GM18508 (cell line): ENCODE results near the gene ARPC1B.
"Not testable (repeated sequence)": the region's sequence is repeated elsewhere in the genome, so short reads cannot be mapped to it uniquely, and the experiment has no call there.

ENCODE experiments used
- ATAC-seq: cut with Tn5 transposase; IDR thresholded peaks from one replicate; pipeline ENCODE4 v1.9.1; 2021; ENCODE audit warnings: moderate number of reproducible peaks; ENCODE audit not compliant: insufficient read depth, unreplicated experiment

ARPC1B gene

GRCh38 chr7:99374111-99375064 lies at the start of gene ARPC1B:
TSS of gene ARPC1B (plus strand) at chr7:99374730. CDS start at chr7:99385715, 10,985 bp downstream.
- ATAC-seq: no peak

GRCh38 chr7:99325001-99325493 lies 49.5 kb upstream of the ARPC1B start:
- no peak for ATAC-seq

DNA sequence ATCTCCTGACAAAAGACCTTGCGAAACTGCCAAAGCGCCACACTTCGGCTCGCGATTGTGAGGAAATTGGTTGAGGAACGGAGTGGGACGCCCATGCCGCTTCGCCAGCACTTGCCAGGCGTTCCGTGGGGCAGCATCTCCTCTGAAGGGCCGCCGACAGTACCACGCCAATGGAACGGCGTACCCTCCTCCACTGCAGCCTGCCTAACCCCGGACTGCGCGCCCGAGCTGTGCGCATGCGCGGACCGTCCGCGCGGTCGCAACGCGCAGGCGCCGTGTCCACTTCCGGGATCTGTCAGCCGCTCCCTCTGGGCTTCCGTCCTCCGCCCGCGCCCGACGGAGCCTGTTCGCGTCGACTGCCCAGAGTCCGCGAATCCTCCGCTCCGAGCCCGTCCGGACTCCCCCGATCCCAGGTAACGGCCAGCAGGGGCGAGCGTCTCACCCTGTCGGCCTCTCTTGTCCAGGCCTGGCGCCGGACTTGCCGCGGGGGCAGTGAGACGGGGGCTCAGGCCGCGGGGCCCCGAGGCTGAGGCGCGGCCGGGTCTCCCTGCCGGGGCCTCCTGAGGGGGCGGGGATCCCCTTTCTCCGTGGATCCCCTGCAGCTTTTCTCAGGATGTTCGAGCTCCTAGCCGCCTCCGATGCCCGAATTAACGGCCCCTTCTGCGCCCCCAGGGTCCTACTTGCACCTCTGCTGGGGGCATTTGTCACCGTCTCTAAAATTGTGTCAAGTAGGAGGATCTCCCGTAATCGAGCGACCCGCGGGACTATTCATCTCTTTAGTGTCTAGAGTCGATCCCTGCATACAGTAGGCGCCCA lies 48.7 kb upstream of the ARPC1B start, which contains the start of gene ARPC1A:
Gene ARPC1A, plus strand, starts transcription at position 307 of the 816 bp plus-strand sequence. CDS start 7,456 bp downstream, outside the sequence.
- ATAC-seq: peak; percentile 72

GRCh38 chr7:99326408-99326782 lies 48.1 kb upstream of the ARPC1B start:
- ATAC-seq: no peak

DNA sequence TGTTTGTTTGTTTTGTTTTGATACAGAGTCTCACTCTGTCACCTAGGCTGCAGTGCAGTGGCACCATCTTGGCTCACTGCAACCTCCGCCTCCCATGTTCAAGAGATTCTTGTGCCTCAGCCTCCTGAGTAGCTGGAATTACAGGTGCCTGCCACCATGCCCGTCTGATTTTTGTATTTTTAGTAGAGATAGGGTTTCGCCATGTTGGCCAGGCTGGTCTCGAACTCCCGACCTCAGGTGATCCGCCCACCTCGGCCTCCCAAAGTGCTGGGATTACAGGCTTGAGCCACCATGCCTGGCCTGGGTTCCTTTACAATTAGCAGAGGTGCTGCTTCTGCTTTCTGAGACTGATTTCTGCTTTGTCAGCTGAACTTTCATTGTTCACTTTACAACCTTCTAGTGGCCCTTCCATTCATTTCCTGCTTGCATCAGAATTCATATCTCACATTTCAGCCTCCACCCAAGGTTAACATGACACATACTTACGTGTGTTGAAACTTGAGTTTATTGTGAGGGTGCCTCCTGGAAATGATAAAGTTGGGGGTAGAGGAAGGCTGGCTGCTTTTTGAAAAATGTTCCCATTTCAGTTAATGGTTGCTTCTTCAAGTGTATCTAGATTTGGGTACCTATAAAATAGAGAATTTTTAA lies 44.1 kb upstream of the ARPC1B start:
- not testable (repeated sequence) for ATAC-seq

GRCh38 chr7:99331002-99331401 lies 43.5 kb upstream of the ARPC1B start:
- ATAC-seq: no peak

GRCh38 chr7:99339595-99339994 lies 34.9 kb upstream of the ARPC1B start:
- no peak for ATAC-seq

DNA sequence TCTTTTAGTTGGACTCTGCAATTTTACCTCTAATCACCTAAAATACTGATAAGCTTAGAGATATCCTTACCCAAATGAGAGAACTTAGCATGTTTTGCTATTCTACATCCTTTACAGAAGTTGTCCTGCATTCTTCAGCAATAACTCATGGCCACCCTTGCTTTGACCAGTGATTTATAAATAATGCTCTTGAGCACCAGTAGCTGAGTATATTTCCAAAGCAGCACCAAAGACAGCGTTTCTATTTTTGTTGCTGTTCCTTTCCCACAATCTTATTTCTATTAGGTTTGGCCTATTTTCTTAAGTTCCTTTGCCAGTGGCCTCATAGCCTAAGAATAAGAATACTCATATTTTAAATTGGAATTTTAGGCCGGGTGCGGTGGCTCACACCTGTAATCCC lies 33.9 kb upstream of the ARPC1B start:
- no peak for ATAC-seq

GRCh38 chr7:99344061-99344647 lies 30.4 kb upstream of the ARPC1B start:
- no peak for ATAC-seq

DNA sequence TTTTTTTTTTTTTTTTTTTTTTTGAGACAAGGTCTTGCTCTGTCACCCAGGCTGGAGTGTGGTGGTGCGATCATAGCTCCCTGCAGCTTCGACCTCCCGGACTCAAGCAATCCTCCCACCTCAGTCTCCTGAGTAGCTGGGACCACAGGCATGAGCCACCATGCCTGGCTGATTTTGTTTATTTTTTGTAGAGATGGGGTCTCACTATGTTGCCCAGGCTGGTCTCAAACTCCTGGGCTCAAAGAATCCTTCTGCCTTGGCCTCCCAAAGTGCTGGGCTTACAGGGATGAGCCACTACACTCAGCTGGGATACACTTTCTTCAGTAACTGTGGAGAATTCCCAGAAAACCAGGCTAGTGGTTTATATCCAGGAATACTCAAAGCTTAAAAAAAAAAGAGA lies 23.9 kb upstream of the ARPC1B start:
- ATAC-seq: not testable (repeated sequence)

DNA sequence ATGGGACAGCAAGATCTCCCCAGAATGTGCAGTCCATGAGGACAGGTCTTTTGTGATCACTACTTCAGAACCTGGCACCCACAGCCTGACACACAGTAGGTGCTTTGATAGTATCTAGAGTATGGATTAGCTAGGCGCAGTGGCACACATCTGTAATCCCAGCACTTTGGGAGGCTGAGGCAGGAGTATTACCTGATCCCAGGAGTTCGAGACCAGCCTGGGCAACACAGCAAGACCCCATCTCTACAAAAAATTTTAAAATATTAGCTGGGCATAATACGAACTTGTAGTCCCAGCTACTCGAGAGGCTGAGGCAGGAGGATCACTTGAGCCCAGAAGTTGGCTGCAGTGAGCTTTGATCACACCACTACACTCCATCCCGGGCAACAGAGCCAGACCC lies 22.3 kb upstream of the ARPC1B start:
- no peak for ATAC-seq

DNA sequence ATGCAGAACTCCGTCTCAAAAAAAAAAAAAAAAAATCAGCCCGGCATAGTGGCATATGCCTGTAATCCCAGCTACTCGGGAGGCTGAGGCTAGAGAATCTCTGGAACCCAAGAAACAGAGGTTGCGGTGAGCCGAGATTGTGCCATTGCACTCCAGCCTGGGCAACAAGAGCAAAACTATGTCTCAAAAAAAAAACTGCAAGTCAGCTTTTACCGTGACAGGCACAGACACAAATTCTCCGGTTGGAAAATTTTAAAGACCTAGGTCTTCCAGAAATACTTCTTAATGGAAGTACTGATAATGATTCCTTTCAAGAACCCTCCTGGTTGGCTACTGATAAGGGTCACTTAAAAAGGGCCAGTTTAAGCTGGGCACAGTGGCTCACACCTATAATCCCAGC lies 19.4 kb upstream of the ARPC1B start:
- no peak for ATAC-seq

DNA sequence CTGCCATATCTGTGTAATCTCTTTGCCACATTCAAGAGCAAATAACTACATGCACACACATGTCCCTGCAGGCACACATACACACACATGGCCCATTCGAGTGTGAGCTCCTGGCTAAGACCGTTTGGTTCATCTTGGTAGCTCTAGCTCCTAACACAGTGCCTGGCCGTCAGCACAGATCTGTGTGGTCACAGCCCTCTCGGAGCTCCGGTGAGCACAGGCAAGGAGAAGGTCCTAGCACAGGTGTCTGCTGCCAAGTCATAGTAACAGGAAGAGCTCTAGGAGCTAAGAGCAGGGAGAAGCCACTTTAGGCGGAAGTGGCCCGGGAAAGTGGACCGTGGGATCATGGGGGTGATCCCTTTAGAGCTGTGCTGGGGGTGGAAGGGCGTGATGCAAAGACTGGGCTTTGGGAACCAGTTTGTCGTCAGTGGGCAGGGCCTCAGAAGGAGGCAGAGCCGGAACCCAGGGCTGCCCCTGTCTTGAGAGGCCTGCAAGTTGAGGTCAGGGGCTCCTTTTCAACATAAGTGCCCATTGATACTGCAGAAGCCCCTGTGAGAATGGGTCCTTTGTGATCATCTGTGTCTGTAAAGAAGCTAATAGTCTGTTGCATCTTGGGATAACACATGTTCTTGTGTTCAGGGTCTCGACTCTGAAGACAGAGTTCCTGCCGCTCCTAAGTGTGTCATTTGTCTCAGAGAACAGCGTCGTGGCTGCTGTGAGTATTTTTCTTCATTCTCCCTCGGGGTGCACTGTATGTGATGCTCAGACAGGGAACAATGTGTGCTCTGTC lies 16.6 kb upstream of the ARPC1B start:
- no peak for ATAC-seq

DNA sequence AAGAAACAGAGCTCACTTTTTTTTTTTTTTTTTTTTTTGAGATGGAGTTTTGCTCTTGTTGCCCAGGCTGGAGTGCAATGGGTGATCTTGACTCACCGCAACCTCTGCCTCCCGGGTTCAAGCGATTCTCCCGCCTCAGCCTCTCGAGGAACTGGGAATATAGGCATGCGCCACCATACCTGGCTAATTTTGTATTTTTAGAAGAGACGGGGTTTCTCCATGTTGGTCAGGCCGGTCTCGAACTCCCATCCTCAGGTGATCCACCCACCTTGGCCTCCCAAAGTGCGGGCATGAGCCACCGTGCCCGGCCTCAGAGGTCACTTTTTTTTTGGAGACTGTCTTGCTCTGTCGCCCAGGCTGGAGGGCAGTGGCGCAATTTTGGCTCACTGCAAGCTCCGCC lies 16.0 kb upstream of the ARPC1B start:
- not testable (repeated sequence) for ATAC-seq

DNA sequence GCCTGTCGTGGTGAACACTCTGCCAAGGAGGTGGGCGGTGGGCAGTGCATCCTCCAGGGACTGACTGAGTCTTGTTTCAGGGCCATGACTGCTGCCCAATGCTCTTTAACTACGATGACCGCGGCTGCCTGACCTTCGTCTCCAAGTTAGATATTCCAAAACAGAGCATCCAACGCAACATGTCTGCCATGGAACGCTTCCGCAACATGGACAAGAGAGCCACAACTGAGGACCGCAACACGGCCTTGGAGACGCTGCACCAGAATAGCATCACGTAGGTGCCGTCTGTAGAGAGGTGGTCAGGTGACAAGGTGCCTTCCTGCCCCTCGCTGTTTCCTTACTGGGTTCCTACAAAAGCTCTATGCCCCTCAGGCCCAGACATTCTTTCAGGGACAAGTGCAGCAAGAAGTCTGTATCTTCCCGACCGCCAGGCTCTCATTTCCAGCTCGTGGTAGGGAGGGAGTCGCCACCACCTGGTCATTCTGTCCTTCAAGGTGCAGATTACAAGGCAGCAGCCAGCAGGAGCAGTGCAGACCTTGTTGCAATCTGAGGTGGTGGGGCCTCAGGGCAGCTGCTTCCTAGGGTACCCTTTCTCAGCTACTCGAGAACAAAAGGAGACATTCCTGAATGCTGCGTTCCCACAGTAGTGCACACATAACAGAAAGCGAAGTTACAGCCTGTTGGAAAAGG lies 14.9 kb upstream of the ARPC1B start:
- ATAC-seq: no peak

DNA sequence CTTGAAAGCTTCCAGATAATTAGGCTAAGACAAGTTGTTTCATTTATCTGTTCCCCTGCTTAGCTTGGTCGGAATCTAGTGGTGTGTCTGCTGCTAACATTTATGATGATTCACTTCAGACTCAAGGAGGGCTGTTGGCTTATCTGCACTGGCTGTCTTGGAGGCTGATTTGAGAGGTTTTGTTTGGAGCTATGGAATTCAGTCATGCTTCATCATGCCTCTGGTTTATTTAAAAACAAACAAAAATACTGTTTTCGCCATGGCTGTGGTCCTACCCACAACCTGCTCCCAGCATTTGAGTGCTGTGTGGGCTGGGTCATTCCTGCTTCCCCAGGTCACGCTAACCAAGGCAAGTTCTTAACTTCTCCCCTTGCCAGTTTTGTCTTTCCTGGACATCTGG lies 11.7 kb upstream of the ARPC1B start:
- ATAC-seq: no peak

- ATAC-seq: no peak
Observed at GRCh38 chr7:99363286-99363685, 11.2 kb upstream of the ARPC1B start.

DNA sequence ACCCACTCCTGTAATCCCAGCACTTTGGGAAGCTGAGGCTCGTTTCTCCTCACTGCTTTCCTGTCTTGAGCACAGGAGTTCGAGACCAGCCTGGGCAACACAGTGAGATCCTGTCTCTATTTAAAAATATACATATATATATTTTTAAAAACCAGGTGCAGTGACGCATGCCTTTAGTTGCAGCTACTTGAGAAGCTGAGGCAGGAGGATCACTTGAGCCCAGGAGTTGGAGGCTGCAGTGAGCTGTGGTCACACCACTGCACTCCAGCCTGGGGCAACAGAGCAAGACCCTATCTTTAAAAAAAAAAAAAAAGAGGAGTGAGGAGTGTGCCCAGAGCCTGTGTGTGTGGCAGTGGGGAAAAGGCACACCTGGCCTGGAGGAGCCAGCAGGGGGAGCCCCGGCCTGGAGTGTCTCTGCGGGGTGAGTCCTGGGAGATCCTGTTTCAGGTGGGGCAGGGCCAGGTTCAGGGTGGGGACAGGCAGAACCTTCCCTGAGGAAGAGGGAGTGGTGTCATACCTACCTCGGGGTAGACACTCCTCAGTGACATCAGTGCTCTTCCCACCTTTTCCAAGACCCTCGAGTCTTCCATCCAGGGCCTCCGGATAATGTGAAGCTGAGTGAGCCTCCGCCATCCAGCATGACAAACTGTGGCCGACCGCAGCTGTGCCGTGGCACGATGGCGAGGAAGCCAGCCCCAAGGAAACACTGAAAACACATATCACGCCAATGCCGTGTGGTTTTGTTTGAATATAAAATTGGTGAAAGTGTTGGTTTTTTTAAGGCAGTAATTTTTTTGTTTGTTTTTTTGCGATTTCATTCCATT lies 9.0 kb upstream of the ARPC1B start:
- ATAC-seq: no peak
